Right hindlimb (tissue), 1 donor: Measurements from ENCODE around the gene NSRP1.
"Not testable (repeated sequence)": the region's sequence is repeated elsewhere in the genome, so short reads cannot be mapped to it uniquely, and the experiment has no call there.

Source experiments
- DNase-seq: peaks from one replicate; pipeline ENCODE4 v3.0.0-alpha.2; 2018

Gene NSRP1

DNA sequence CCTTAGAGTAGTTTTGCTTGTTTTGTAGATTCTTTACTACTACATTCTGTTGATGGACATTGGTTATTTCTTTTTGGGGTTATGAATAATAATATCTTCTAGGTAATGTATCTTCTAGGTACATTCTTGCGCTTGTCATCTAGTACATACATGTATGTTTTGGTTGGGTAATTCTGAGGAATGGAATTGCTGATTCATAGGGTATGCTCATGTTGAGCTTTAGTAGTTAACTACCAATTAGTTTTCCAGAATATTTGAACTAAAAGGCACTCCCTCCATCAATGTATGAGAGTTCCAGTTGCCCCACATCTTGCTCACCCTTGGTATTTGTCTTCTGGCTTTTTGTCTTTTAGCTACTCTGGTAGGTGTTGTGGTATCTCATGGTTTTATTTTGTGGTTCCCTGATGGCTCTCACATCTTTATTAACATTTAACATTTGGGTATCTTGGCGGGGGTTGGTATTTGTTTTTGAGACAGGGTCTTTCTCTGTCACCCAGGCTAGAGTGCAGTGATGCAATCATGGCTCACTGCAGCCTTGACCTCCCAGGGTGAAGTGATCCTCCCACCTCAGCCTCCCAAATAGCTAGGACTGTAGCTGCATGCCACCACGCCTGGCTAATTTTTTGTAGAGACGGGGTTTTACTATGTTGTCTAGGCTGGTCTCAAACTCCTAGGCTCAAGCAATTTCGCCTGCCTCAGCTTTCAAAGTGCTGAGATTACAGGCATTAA, 71.8 kb downstream of the NSRP1 start:
- no peak for DNase-seq

DNA sequence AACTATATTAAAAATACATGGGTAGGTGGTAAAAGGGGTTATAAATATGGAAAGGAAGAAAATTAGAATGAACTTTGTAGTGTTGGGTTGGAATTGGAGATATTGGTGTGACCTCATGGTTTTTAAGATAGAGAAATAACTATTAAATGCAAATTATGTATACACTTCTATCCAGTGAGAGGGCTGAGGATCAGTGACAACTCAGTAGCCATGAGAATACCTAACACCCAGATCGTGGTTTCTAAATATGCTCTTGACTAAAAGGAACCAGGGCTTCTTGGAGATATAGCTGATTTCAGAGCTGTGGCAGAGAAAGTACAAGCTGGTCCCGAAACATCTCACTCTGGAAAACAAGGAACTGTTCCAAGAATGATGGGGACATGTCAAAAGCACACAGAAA, 74.5 kb downstream of the NSRP1 start:
- no peak for DNase-seq

DNA sequence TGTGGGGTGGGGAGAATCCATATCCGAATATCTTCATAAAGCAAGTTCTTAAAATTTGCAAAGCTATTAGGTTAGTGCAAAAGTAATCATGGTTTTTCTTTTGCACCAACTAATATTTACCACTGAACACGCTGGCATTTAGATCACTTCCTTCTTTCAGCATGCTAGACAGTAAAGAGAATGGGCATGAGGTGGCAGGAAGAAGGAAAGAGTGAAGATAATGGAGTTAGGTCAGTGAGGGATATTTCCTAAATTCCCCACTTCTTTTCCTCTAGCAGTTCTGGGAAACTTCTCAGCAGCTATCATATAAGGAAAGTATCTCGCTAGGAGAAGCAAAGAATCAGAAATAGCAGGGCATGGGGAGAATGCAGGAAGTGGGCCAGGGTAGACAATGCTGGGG, 79.9 kb downstream of the NSRP1 start:
- DNase-seq, result no peak

DNA sequence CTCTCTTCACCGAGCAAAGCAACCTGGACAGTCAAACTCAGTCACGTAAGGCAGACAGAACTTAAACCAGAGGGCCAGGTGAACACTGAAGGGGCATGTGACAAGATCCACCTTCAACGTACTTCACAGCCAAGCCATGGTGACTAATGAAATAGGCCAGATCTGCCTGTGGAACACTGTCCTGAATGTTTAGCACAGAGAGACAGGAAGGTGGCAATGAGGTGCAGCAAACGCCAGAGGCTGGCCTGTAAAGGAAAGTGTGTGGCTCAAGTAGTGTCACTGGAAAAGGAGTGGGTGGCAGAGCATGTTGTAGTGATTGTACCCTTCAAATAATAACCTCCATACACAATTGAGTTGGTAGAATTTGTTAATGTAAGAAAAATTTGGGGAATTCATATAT, 80.8 kb downstream of the NSRP1 start:
- DNase-seq, result no peak

DNA sequence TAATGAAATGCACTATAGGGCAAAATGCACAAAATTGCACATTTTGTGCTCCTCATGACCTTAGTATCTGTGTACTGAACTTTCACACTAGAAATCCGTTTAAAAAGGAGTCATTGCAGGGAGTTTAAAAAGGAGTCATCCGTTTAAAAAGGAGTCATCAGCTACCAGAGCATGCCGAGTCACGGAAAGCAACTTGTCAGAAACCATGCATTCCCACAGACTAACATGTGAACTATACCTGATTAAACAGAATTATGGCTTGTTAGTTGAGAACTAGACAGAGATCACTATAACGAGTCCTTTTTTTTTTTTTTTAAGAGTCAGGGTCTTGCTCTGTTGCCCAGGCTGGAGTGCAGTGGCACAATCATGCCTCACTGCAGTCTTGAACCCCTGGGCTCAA, 83.0 kb downstream of the NSRP1 start:
- no peak for DNase-seq

DNA sequence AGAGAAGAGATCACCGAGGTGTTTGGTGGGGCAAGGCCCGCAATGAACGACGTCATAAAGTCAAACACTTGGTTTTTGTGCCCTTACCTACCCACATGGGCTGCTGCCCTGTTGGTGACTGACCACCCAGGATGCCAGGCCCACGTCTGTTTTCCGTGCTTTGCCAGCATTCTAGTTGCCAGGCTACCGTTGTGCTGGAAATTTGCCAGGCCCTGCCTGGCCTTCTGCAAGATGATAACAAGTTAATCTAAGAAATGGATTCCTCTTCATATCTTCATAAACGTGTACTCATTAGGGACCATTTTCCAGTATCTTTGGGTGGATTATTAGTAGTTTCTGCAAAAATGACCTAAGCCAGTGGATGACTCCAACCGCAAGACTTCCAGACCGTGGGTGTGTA, 83.5 kb downstream of the NSRP1 start:
- DNase-seq, result no peak

DNA sequence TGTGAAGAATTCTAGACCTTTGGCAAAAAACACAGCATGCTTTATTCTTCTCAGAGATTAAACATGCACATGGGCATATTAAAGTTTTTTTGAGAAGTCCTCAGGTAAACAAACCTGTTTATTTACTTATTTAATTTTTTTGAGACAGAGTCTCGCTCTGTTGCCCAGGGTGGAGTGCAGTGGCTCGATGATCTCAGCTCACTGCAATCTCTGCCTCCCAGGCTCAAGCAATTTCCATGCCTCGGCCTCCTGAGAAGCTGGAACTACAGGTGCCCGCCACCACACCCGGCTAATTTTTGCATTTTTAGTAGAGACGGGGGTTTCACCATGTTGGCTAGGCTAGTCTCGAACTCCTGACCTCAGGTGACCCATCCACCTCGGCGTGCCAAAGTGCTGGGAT, 84.0 kb downstream of the NSRP1 start:
- not testable (repeated sequence) for DNase-seq

DNA sequence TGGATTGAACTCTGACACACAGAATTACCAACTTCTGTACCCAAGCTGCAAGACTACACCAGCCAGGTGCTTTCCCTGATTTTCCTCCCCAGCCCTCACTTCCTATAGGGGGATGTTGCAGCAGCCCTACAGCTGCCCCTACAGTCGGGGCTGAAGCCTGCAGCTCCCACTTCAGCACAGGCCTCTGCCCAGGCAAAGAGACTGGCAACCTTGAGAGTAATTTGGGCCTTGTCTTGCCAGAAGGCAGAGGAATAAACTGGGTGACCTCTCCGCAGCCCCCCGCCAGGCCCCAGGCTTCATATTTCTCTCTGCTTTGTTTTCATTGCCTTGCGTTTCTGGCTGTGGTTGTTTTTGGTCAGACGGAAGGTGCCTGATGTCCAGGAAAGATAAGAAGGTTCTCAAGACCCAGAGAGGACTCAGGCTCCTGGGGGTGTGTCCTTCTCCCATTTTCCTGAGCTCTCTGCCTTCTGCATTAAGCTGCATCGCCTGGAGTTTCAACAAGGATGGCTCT, 86.9 kb downstream of the NSRP1 start:
- no peak for DNase-seq

DNA sequence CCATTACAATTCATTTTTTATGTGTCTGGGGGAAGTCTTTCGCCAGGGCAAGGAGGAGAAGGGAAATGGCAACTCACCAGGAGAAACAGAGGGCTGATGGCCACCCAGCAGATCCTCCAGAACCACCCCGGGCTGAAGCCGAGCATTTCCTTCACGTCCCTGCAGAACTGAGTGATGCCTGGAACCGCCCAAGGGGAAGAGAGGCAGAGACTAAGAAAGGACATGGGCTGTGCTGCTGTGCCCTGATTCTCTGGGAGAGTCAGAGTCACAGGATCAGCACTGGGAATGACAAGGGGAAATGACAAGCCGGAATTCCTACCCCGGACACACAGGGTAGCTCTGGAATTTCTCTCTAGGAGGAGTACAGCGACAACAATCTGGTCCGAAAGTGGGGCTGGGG, 91.0 kb downstream of the NSRP1 start:
- no peak for DNase-seq

DNA sequence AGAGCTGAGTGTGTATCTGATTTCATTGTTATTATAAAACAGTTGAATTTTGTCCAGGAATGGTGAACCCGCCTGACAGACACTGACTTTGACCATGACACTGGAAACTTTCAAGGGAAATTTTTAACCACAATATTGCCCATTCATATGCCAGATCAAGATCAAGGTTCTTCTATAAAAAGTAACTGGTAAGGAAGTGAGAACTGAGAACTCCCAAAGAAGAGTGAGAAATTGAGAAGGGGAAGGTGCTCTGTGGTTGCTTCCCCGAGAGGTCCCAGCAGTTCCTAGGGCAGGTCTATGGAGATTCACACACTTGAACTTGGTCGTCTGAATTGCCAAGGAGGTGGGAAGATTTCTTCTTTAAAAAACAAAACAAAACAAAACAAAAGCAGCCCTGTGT, 91.6 kb downstream of the NSRP1 start:
- no peak for DNase-seq

DNA sequence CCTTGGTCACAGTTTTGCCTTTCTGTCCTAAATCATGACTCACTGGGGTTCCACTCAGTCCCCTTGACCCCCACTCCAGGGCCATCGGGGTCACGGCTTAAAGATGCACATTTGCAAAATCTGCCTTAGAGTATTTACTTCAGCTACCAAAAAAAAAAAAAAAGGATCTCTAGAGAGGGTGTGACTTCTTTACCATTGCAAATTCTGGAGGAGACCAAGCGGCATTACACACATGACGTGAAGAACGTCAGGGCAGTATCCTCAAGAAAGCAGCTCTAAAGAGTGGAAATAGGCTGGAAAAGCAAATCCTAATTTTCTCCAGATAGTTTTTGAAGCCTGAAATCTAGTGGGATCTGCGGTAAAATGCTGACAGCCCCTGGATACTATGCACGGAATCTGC, 93.3 kb downstream of the NSRP1 start:
- DNase-seq, result no peak

DNA sequence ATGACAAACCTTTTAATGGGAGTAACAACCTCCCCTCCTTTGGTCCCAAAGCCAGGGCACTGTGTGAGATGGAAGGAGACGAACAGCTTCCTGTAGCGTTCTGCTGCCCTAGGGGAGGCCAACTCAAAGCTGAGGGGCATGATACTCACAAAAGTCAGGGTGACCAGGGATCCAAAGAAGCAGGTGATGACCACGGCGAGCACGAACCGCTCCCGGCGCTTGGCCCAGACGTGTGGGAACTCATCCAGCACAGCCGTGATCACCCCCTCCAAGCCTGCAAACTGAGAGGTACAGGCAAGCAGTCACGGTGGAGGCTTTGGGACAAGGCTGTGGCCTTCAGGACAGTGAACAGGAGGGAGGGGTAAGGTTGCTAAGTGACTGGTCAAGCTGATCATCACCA, 93.8 kb downstream of the NSRP1 start:
- no peak for DNase-seq

DNA sequence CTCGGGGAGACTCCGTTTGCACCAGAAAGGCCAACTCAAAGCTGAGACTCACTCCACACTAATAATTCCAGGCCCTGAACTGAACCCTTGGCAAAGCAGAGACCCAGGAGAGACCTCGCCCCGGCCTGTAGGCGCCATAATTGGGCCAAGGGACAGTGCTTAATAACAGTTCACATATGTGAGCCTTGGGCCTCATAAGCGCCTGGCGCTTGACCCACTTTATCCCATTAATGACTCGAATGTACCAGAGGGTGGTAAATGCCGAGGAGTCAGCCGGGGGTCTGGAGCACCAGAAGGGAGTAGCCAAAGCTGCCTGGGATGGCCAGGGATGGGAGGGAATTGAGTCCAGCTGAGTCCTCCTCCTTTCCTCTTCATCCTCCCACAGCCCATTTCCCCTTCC, 94.3 kb downstream of the NSRP1 start:
- peak; percentile 40 for DNase-seq

DNA sequence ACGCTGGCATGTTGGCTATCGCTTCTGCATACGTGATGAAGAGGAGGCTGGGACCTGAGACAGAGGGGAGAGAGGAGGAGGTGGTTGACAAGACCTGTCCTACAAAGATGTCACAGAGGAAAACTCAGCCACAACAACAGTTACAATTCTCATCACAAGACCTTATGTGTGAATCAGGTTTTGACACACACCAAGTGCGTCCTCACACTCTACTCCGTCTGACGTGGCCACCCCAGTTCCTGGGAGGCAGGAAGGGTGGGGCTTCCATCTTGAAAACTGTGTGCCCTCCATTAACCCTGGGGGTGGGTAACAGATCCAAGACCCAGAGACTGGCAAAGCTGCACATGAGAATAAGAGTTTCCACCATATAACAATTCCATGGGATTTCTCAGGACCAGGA, 94.8 kb downstream of the NSRP1 start:
- DNase-seq, result no peak

DNA sequence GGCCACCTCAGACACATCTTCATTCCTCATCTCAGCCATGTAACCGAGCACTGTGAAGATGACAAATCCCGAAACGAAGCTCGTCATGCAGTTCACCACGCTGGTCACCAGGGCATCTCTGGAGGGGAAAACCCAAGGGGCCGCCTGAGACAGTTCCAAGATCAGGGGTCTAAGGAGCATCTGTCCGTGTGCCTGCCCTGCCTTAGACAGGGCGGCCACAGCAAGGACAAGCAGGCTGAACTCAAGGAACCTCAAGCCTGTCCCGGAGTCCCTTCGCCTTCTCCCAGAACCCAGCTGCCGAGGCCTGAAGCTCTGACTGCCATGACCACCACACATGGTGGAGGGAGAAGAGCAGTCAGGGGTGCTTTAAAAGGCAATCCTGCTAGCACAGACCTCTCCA, 96.1 kb downstream of the NSRP1 start:
- no peak for DNase-seq

DNA sequence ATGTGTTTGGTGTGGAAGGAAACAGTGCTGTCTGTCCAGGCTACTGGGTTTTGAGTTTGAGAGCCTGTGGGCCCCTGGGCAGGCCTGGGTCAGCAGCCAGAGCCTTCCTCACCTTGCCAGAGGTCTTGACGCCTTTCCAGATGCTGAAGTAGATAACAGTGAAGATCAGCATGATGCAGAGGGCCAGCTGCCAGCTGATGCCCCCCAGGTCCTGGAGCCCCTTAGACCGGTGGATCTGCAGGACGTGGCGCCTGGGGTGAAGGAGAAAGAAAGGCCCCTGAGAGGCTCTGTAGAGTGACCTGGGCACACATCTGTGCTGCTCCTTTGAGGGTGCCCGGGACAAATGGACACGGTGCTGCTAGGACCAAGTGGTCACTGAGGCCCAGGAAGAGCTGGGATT, 100.4 kb downstream of the NSRP1 start:
- DNase-seq, result no peak

DNA sequence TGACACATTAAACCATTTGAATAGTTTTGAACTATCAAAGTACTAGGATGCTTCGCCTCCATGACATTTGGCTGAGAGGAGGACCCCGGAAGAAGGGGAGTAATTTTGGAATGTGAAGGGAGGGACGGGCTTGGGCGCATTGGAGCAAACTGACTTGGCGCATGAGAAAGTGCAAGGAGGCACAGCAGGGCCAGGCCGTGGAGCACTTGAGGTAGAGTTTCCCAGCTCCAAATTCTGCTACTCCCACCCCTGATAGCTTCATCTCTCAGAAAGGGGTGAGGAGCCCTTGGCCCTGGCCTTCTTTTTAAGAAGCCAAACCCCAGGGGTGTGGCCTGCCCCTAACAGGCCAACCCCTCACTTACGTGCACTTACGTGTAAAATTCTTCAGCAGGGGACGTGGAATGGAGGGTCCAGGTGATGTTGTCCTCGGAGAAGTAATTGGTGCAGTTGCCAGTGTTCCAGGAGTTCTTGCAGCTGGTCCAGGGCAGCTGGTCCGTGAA, 101.2 kb downstream of the NSRP1 start:
- DNase-seq, result no peak

DNA sequence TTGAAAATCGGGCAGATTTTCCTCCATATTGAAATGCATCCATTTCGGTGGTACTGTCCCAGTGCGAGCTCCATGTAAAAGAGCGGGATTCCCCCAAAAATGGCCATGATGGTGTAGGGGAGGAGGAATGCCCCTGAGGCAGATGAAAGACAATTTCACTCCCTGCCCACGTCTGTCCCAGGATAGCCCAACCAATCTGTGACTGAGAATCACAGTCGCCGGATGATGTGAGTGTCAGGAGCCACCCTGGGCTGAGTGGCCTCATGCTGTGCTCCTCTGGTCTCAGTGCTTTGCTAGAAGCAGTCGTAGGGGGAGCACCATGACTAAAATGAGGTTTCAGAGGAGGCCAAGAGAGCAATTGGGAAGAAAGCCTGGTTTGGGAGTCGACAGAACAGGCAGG, 102.2 kb downstream of the NSRP1 start:
- no peak for DNase-seq

DNA sequence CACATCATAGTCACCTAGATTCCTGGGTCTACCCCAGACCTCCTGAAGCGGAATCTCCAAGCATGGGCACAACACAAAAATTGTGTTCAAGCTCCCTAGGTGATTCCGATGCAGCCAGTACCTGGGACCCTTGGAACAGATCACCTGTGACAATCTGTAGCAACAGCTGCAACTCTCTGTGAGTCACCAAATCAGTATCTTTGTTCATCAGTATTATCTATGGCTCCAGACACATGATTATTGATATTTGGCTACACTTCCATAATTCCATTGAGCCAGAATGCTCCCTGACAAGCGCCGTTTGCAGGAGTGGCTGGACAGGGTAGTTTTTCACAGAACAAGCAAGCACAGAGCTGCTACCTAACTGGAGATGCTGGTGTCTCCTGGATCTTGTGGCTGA, 102.7 kb downstream of the NSRP1 start:
- DNase-seq, result no peak

DNA sequence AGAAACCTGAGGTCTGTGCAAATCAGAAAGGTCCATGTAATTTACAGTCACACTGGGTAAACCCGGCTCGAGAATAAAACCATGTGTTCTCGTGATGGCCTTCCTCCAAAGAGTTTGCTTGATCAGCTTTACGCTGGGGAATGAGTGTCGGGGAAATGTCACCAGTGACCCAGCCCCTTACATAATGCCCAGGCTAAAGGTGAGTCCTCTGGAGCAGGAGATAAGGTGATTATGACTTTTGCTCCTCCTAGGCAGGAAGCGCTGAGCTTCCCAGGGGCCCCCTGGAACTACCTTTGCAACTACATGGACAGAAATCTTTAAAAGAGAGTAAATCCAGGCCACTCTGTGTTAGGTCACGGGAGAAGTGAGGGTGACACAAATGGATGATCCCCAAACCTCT, 103.2 kb downstream of the NSRP1 start:
- no peak for DNase-seq

DNA sequence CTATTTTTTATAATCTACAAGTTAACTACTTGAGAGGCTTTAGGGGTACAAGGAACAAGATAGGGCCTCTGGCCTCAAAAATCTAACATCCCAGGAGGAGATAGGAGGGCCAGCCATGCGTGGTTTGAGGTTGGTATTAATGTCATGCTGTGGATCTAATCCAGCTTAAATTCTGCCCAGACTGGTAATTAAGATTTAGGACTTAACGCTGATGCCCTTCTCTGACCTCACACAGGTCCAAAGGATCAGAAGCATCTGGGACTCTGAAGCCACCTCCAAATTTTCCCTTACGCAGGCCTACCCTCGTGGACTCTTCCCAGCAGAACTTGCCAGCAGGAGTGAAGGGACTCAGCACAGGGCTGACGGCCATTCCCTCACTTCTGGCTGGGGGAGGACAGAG, 103.8 kb downstream of the NSRP1 start:
- DNase-seq, result no peak

DNA sequence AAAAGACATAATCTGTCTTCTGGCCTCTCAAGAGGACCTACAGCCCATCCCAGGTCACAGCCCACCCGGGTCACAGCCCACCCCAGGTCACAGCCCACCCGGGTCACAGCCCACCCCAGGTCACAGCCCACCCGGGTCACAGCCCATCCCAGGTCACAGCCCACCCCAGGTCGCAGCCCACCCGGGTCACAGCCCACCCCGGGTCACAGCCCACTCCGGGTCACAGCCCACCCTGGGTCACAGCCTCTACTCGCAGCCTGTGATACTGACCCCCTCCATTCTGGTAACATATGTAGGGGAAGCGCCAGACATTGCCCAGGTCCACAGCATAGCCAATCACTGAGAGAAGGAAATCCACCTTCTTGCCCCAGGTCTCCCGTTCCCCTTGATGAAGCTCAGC, 104.7 kb downstream of the NSRP1 start:
- DNase-seq, result no peak

DNA sequence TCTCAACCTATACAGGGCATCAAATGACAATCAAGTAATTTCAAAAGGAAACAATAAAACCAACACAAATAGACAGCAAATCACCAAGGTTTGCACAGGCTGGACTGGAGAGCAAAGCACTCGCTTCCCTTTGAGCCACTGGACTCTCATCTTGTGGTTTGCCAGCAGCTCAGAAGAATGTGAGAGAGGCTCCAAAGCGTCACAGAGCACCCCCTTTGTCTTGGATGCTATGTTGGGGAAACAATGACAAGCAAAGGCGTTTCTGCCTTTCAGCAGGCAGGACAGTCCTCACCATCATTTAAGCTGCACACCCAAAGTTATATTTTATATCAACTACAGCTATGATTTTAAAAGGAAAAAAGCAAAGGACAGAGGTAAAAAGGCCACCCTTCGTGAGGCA, 105.6 kb downstream of the NSRP1 start:
- DNase-seq, result no peak

DNA sequence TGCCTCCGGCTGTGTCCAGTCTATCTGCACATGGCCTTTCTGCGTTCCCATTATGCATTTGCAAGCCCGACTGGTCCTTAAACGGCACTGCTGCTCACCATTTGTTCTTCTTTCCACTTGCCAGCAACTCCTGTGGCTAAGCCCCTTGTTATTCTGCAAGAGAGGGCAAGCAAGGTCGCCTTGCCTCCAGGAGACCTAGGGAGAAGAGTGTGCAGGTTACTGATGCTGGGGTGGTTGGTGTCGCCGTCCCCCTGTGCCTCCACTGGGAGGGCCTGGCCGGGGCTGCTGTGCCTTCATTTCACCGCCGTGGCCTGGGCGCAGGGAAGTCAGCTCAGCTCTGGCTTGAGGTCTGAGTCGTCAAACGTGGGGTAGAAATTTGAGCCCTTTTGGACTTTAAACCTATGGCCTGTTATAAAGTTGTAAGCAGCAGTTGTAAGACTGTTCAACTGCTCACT, 106.1 kb downstream of the NSRP1 start:
- DNase-seq, result no peak

DNA sequence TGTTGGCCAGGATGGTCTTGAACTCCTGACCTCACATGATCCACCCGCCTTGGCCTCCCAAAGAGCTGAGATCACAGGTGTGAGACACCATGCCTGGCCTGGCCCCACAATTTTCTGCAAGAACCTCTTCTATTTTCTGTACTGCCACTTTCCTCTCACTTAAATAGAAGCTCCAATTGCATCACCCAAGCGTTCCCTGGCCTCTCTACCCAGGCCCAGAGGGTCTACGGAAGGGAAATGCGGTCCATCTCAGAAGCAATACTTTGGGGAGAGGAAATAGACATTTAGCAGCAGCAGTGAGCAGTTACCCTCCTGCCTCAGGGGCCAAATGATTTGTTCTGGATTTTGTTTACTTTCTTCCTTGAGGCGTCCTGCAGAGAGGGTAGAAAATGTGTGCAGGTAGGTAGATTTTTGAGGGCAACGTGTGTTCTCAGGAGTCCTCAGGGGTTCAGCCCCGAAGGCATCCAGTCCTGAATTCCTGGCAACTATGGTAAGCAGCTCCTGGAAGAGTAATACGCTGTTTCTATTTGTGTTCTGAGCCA, 107.9 kb downstream of the NSRP1 start:
- DNase-seq, result no peak
